Type B pancreatic cell (in vitro differentiated cells): Measurements from ENCODE around the gene NCSTN. TPM values are rescaled to one million over a fixed set of nuclear protein-coding genes. Genes with fewer than 3 reads are reported as not detected.
A peak's percentile ranks its signal among the peaks of the same experiment; 100 is the strongest.
"Not testable (repeated sequence)": the region's sequence is repeated elsewhere in the genome, so short reads cannot be mapped to it uniquely, and the experiment has no call there.

ENCODE experiments used
- DNase-seq: peaks from one replicate; pipeline ENCODE4 v3.0.0; 2021; ENCODE audit warnings: mixed read lengths; ENCODE audit not compliant: unreplicated experiment; ENCODE audit errors: extremely low spot score
- H3K27ac Mint-ChIP-seq: 2 replicates; pipeline ENCODE4 v1.8.0; 2021; ENCODE audit warnings: mild to moderate bottlenecking, mixed read lengths
- H3K27me3 Mint-ChIP-seq: 2 replicates; pipeline ENCODE4 v1.8.0; 2021; ENCODE audit warnings: mixed read lengths
- H3K36me3 Mint-ChIP-seq: 2 replicates; pipeline ENCODE4 v1.8.0; 2021; ENCODE audit warnings: mixed read lengths
- H3K4me1 Mint-ChIP-seq: one replicate; pipeline ENCODE4 v1.8.0; 2021; ENCODE audit warnings: mixed read lengths; ENCODE audit not compliant: unreplicated experiment
- H3K4me3 Mint-ChIP-seq: 2 replicates; pipeline ENCODE4 v1.8.0; 2021; ENCODE audit warnings: mild to moderate bottlenecking, mixed read lengths
- H3K9me3 Mint-ChIP-seq: 2 replicates; pipeline ENCODE4 v1.8.0; 2021; ENCODE audit warnings: mixed read lengths
- CTCF ChIP-seq: fragments of 200-600 bp; sonication (generic); conservative IDR thresholded peaks from 2 replicates; pipeline ENCODE4 v1.5.0; 2021; ENCODE audit warnings: antibody characterized with exemption, mild to moderate bottlenecking
- total RNA-seq: library from RNA; stranded (reverse); gene quantifications from 2 replicates; pipeline ENCODE4 v1.2.1, GENCODE V29; 2021; ENCODE audit warnings: low replicate concordance

Gene NCSTN
- total RNA-seq, 1 donor from 2014 or later = 104 TPM

GRCh38 chr1:160373696-160374095 is 30.5 kb downstream of the NCSTN start:
- H3K9me3 Mint-ChIP-seq = no peaks in the 10 kb centered on the region
- H3K27me3 Mint-ChIP-seq = peaks cover 14% of the 10 kb centered on the region
- H3K36me3 Mint-ChIP-seq = no peaks in the 10 kb centered on the region
- no peak for TF ChIP-seq CTCF
- peak; percentile 24 for DNase-seq
- H3K27ac Mint-ChIP-seq = no peak overlapping the region
- H3K4me3 Mint-ChIP-seq = no peak overlapping the region
- peaks cover 13% of the 10 kb centered on the region for H3K4me1 Mint-ChIP-seq

- no peaks in the 10 kb centered on the region for H3K9me3 Mint-ChIP-seq
- peaks cover 13% of the 10 kb centered on the region for H3K4me1 Mint-ChIP-seq
- no peaks in the 10 kb centered on the region for H3K36me3 Mint-ChIP-seq
- peaks cover 18% of the 10 kb centered on the region for H3K27me3 Mint-ChIP-seq
- DNase-seq = peak; percentile 65
- TF ChIP-seq CTCF = no peak
- H3K4me3 Mint-ChIP-seq = no peak overlapping the region
- no peak overlapping the region for H3K27ac Mint-ChIP-seq
These were observed 31.3 kb downstream of the NCSTN start for GRCh38 chr1:160374306-160375110.

GRCh38 chr1:160375788-160376524 is 32.8 kb downstream of the NCSTN start:
- Mint-ChIP-seq H3K4me1 (peaks cover 13% of the 10 kb centered on the region), H3K4me3 (no peak overlapping the region), H3K9me3 (no peaks in the 10 kb centered on the region), H3K27me3 (peaks cover 22% of the 10 kb centered on the region), H3K36me3 (no peaks in the 10 kb centered on the region), H3K27ac (peak overlapping the region; percentile 23)
- TF ChIP-seq CTCF = no peak
- DNase-seq = peak; percentile 54

GRCh38 chr1:160376525-160377131 is 33.4 kb downstream of the NCSTN start:
- Mint-ChIP-seq H3K27me3 (peaks cover 22% of the 10 kb centered on the region), H3K4me3 (no peak overlapping the region), H3K9me3 (no peaks in the 10 kb centered on the region), H3K36me3 (no peaks in the 10 kb centered on the region), H3K27ac (peak overlapping the region; percentile 23), H3K4me1 (peaks cover 13% of the 10 kb centered on the region)
- TF ChIP-seq CTCF = peak; percentile 93
- DNase-seq = peak; percentile 31

GRCh38 chr1:160377585-160378206 is 34.5 kb downstream of the NCSTN start:
- peaks cover 22% of the 10 kb centered on the region for H3K27me3 Mint-ChIP-seq
- H3K27ac Mint-ChIP-seq = no peak overlapping the region
- H3K4me1 Mint-ChIP-seq = peaks cover 13% of the 10 kb centered on the region
- H3K9me3 Mint-ChIP-seq = no peaks in the 10 kb centered on the region
- H3K4me3 Mint-ChIP-seq = no peak overlapping the region
- peak; percentile 29 for DNase-seq
- H3K36me3 Mint-ChIP-seq = no peaks in the 10 kb centered on the region
- TF ChIP-seq CTCF = no peak

- not testable (repeated sequence) for H3K36me3 Mint-ChIP-seq
- peaks cover 28% of the 10 kb centered on the region for H3K27me3 Mint-ChIP-seq
These were observed 41.6 kb downstream of the NCSTN start for GRCh38 chr1:160384812-160385211.

GRCh38 chr1:160388406-160388805 is 45.2 kb downstream of the NCSTN start:
- H3K27ac Mint-ChIP-seq, H3K4me3 Mint-ChIP-seq, H3K9me3 Mint-ChIP-seq, H3K4me1 Mint-ChIP-seq, DNase-seq, H3K36me3 Mint-ChIP-seq: not testable (repeated sequence)
- peaks cover 31% of the 10 kb centered on the region for H3K27me3 Mint-ChIP-seq

More at GRCh38 chr1:160384812-160385211, 41.6 kb downstream of the NCSTN start:
- DNase-seq, H3K4me1 Mint-ChIP-seq, H3K4me3 Mint-ChIP-seq, H3K9me3 Mint-ChIP-seq, H3K27ac Mint-ChIP-seq: not testable (repeated sequence)
